ENCODE data around the gene C3orf52. TPM values are rescaled to one million over a fixed set of nuclear protein-coding genes. Genes with fewer than 3 reads are reported as not detected.

C3orf52 gene
- polyA plus RNA-seq, 1 donor from 2014 or later, result 0.21 TPM

- H3K9ac ChIP-seq (ENCODE audit: low read length), result no peak overlapping the region
- H3K79me2 ChIP-seq (replicated peaks; ENCODE audit: insufficient read depth, low read length), result no peaks in the 10 kb centered on the region
- H3K9me3 ChIP-seq (ENCODE audit: low read length), result no peaks in the 10 kb centered on the region
- H4K20me1 ChIP-seq (ENCODE audit: insufficient read depth), result no peaks in the 10 kb centered on the region
- H3K36me3 ChIP-seq (ENCODE audit: insufficient read depth, low read length), result no peaks in the 10 kb centered on the region
- H3K9me2 ChIP-seq (ENCODE audit: insufficient read depth, low read length), result no peaks in the 10 kb centered on the region
- H3K4me2 ChIP-seq (ENCODE audit: low read length), result no peak overlapping the region
- H3K4me3 ChIP-seq (ENCODE audit: low read length), result no peak overlapping the region
- no peaks in the 10 kb centered on the region for H3F3A ChIP-seq (ENCODE audit: insufficient read depth, low read length, poor library complexity, severe bottlenecking)
- TF ChIP-seq SMC3 (conservative IDR thresholded peaks at IDR 0.05; ENCODE audit: poor library complexity) (no peak), REST (IDR thresholded peaks at IDR 0.05; ENCODE audit: borderline replicate concordance) (no peak), RAD21 (conservative IDR thresholded peaks at IDR 0.05) (no peak), EP300 (conservative IDR thresholded peaks at IDR 0.05; ENCODE audit: poor library complexity, severe bottlenecking) (no peak), CTCF (IDR thresholded peaks at IDR 0.05; ENCODE audit: poor library complexity, severe bottlenecking) (no peak), POLR2AphosphoS5 (IDR thresholded peaks at IDR 0.05) (no peak), EZH2 (IDR thresholded peaks at IDR 0.05; ENCODE audit: borderline replicate concordance, insufficient read depth, low read length, poor library complexity, severe bottlenecking) (no peak), MXI1 (conservative IDR thresholded peaks at IDR 0.05; ENCODE audit: poor library complexity, severe bottlenecking) (no peak), TAF1 (IDR thresholded peaks at IDR 0.05; ENCODE audit: low read depth) (no peak)
- H2AFZ ChIP-seq (ENCODE audit: low read depth, low read length), result no peak overlapping the region
- no peaks in the 10 kb centered on the region for H3K27me3 ChIP-seq (ENCODE audit: insufficient read depth, low read depth, low read length)
- H3K27ac ChIP-seq (ENCODE audit: low read length), result no peak overlapping the region
Measured at GRCh38 chr3:112053229-112053628, 33.0 kb upstream of the C3orf52 start.

- no peaks in the 10 kb centered on the region for H3K9me3 ChIP-seq (ENCODE audit: low read length)
- no peaks in the 10 kb centered on the region for H3K27me3 ChIP-seq (ENCODE audit: insufficient read depth, low read depth, low read length)
- no peaks in the 10 kb centered on the region for H3K9me2 ChIP-seq (ENCODE audit: insufficient read depth, low read length)
- no peaks in the 10 kb centered on the region for H3K36me3 ChIP-seq (ENCODE audit: insufficient read depth, low read length)
- no peaks in the 10 kb centered on the region for H3K79me2 ChIP-seq (replicated peaks; ENCODE audit: insufficient read depth, low read length)
- H3K27ac ChIP-seq (ENCODE audit: low read length), result no peak overlapping the region
- H2AFZ ChIP-seq (ENCODE audit: low read depth, low read length), result no peak overlapping the region
- H3K4me3 ChIP-seq (ENCODE audit: low read length), result no peak overlapping the region
- no peak overlapping the region for H3K9ac ChIP-seq (ENCODE audit: low read length)
- no peaks in the 10 kb centered on the region for H4K20me1 ChIP-seq (ENCODE audit: insufficient read depth)
- H3F3A ChIP-seq (ENCODE audit: insufficient read depth, low read length, poor library complexity, severe bottlenecking), result no peaks in the 10 kb centered on the region
- TF ChIP-seq EP300 (conservative IDR thresholded peaks at IDR 0.05; ENCODE audit: poor library complexity, severe bottlenecking) (no peak), EZH2 (IDR thresholded peaks at IDR 0.05; ENCODE audit: borderline replicate concordance, insufficient read depth, low read length, poor library complexity, severe bottlenecking) (no peak), SMC3 (conservative IDR thresholded peaks at IDR 0.05; ENCODE audit: poor library complexity) (no peak), POLR2AphosphoS5 (IDR thresholded peaks at IDR 0.05) (no peak), REST (IDR thresholded peaks at IDR 0.05; ENCODE audit: borderline replicate concordance) (no peak), RAD21 (conservative IDR thresholded peaks at IDR 0.05) (no peak), CTCF (IDR thresholded peaks at IDR 0.05; ENCODE audit: poor library complexity, severe bottlenecking) (no peak)
- no peak overlapping the region for H3K4me2 ChIP-seq (ENCODE audit: low read length)
Measured at GRCh38 chr3:112056451-112056929, 29.7 kb upstream of the C3orf52 start.
